Astrocyte (in vitro differentiated cells and primary cell): Measurements from ENCODE around the gene LRRN1.

Experiments used
- EZH2 ChIP-seq: IDR thresholded peaks from 2 replicates; pipeline ENCODE4 v1.6.1; 2012; ENCODE audit warnings: mild to moderate bottlenecking, low read length, inconsistent platforms; ENCODE audit not compliant: insufficient read depth
- TF ChIP-seq, protein P1 (sequence below): IDR thresholded peaks from 2 replicates; pipeline ENCODE4 v1.5.1; 2011; ENCODE audit warnings: low read depth, mild to moderate bottlenecking, inconsistent platforms, low read length, moderate library complexity; ENCODE audit not compliant: insufficient read depth

GRCh38 chr3:3792391-3792790 lies 6.8 kb upstream of the LRRN1 start:
- TF ChIP-seq, protein P1, sequence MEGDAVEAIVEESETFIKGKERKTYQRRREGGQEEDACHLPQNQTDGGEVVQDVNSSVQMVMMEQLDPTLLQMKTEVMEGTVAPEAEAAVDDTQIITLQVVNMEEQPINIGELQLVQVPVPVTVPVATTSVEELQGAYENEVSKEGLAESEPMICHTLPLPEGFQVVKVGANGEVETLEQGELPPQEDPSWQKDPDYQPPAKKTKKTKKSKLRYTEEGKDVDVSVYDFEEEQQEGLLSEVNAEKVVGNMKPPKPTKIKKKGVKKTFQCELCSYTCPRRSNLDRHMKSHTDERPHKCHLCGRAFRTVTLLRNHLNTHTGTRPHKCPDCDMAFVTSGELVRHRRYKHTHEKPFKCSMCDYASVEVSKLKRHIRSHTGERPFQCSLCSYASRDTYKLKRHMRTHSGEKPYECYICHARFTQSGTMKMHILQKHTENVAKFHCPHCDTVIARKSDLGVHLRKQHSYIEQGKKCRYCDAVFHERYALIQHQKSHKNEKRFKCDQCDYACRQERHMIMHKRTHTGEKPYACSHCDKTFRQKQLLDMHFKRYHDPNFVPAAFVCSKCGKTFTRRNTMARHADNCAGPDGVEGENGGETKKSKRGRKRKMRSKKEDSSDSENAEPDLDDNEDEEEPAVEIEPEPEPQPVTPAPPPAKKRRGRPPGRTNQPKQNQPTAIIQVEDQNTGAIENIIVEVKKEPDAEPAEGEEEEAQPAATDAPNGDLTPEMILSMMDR, result no peak
- TF ChIP-seq EZH2, result no peak
